Stimulated activated CD4-positive, alpha-beta T cell treated with anti-CD3 and anti-CD28 coated beads, Interleukin-4, amount 100 ng/mL, for 48 hours (primary cell): ENCODE results near the gene PKHD1.

ENCODE experiments used
- DNase-seq, 2 donors: peaks; one replicate each; pipeline ENCODE4 v3.0.0-alpha.2; 2020; ENCODE audit warnings: low read depth in 2 of 2

The PKHD1 gene

DNA sequence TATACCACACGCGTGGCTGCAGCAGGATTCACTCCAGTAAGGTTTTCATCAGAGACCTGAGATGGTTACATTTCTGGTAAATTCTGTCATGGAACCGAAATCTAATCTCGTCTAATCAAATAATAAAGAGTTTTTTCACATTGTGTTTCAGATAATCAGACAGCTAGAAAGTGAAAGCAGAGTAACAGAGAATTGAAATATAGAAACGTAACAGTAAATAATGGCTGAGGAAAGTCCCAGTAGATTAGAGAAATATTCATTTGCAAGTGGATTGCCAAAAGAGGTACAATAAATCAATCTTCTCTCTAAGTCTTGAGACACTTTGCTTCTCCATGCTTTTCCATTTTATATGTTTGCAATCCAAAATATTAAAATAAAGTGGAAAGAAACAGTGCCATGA is 42.4 kb downstream of the PKHD1 start:
- no peak for DNase-seq

DNA sequence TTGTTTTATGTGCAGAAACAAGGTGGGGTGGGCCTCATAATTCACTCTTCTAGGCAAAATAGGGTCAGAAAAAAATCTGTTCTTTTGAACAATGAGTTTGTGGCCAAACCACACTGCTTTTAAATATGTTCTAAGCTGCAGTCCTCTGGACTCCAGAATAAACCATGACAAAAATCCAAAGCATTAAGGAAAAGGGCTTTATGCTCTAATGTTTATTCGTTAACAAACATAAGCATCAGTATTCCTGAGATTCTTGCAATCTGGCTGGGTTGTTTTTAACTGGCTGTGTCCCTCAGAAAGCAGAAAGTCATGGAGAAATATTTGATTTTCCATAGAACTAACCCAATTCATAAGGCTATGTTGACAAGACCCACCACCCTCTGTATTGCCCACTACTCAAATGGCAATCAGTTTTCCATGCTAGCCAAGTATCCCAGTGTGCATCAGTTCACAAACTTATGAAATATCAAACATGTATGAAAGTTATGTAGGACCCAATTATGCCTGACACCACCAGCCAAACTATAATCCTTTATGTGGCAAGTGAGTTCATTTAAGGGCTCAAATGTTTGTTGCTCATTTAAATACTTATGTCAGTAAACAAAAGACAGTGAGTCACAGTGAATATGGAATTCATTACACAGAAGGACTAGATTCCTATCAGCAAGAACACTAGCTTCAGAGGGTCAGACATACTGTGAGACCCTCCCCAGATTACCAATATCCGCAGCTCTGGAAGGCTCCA is 45.1 kb downstream of the PKHD1 start:
- no peak for DNase-seq

- DNase-seq = no peak
Measured at GRCh38 chr6:52041134-52041533, 46.3 kb downstream of the PKHD1 start.

- no peak for DNase-seq
Measured at GRCh38 chr6:52027699-52028098, 59.7 kb downstream of the PKHD1 start.

- no peak for DNase-seq
Measured at GRCh38 chr6:52024451-52025068, 62.9 kb downstream of the PKHD1 start.

GRCh38 chr6:52022675-52023074 is 64.7 kb downstream of the PKHD1 start:
- DNase-seq = no peak

DNA sequence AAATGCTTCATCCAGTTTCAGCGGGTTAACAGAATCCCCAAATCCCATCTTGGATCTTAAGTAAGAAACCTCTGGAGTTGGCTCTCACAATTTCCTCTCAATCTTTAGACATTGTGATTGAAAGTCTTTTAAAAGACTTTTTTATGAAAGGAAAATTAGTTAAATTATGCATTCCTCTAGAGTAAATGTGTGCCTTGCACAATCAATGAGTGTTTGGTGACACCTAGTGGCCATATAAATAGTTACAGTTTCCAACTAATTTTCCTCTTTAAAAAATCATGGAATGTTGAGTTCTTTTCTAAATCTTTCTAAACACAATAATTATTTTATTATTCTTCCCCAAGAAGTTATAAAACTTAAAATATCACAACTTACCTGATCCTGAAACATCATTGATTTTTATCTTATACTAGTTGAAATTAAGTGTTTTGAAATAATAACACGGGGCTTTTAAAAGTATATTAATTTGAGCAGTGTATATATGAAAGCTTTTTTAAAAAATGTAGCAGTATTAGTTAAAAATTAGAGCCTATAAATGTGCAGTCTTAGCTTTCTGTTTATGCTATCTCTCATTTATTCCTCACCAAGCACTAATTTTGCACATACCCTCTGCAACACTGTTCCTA is 66.4 kb downstream of the PKHD1 start:
- DNase-seq = no peak

GRCh38 chr6:52019881-52020280 is 67.5 kb downstream of the PKHD1 start:
- no peak for DNase-seq

- no peak for DNase-seq
Measured at GRCh38 chr6:52019092-52019491, 68.3 kb downstream of the PKHD1 start.

GRCh38 chr6:52016915-52017748 is 70.3 kb downstream of the PKHD1 start:
- no peak for DNase-seq

DNA sequence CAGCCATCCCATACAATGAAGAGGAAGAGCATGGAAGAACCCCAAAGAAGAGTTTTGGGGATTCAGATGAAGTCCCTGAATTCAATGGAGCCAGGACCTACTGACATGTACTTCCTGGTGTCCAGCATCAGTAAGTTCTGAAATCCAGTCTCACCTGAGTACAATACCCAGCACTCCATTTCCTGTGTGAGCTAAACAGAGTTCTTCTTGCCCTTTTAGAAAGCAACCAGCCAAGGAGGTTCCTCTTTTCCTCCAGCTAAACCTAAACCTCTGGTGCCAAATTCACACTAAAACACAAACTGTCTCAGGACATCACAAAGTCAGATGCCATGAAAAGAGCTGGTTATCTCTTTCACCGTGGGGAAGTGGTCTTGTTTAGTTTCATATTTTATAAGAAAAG is 71.5 kb downstream of the PKHD1 start:
- DNase-seq = no peak

DNA sequence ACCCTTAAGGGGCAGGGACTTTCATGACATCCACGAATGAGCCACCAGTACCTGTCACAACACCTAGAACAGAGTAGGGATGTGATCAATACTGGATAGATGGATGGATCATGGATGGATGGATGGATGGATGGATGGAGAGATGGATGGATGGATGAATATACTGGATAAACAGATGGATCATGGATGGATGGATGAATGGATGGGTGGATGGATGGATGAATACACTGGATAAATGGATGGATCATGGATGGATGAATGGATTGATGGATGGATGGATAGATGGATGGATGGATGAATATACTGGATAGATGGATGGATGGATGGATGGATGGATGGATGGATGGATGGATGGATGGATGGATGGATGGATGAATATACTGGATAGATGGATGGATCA is 73.0 kb downstream of the PKHD1 start:
- DNase-seq = no peak

GRCh38 chr6:52013035-52013434 is 74.4 kb downstream of the PKHD1 start:
- no peak for DNase-seq

- DNase-seq = no peak
Measured at GRCh38 chr6:52012582-52012981, 74.8 kb downstream of the PKHD1 start.

GRCh38 chr6:52010806-52011205 is 76.6 kb downstream of the PKHD1 start:
- no peak for DNase-seq

DNA sequence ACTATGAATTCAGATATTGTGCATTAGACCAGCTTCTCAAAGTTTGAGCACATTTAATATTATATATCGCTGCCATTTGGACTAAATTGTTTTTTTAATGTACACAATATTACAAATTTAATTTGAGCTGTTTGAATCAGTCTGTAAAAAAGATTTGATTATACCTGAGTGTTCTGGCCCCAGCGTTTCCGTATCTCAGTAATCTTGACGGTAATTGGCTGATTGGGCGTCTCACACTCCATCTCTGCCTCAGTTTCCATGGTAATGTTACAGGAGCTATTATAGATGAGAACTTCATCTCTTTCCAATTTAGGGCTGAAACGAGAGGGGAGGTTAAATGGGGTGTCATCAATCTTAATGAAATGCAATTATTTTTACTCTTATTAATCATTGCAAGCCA is 77.3 kb downstream of the PKHD1 start:
- no peak for DNase-seq

DNA sequence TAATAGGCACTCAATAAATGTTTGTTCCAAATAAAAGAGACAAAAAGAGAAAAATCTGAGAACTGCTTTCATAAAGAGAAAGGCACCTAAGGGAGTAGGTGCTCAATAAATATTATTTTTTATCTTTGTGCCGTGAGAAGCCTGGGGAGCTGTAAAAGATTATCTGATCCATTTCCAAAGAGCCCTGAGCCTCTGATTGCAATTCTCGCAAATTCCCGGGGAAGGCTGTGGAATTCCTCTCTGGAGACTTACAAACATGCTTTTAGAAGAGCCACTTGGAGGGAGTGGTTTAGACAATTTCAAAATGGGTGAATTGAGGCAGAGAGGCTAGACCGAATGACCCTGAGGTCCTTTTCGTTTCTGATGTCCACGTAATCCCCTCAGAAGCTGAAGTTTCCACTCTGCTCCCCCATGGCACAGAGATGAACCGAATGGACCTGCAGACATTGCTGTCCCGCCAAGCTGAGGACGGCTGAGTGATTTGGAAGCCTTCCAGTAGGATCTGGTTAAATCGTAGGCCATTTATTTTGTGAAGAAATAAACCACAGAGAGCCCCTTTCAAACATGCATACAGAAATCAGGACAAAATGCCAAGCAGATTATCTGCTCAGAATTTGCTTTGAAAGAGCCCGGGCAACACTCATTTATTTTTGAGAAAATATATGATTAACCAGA is 77.8 kb downstream of the PKHD1 start:
- no peak for DNase-seq

DNA sequence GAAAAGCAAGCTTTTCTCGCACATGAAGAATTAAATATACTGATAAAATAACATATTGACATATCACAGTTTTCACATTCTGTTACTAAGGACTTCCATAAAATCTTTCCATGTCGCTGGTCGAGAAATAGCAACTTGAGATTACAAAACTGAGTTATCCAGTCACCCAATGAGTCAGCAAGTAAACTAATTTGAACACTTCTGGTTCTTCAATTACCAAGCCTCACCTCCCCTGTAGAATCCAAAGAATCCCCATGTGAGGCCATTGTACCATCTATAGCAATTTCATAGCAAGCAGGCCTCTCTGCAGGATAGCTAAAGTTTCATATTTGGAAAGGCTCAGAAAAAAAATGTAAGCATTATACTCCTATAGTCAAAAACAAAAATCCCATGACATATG is 87.3 kb downstream of the PKHD1 start:
- DNase-seq = no peak

DNA sequence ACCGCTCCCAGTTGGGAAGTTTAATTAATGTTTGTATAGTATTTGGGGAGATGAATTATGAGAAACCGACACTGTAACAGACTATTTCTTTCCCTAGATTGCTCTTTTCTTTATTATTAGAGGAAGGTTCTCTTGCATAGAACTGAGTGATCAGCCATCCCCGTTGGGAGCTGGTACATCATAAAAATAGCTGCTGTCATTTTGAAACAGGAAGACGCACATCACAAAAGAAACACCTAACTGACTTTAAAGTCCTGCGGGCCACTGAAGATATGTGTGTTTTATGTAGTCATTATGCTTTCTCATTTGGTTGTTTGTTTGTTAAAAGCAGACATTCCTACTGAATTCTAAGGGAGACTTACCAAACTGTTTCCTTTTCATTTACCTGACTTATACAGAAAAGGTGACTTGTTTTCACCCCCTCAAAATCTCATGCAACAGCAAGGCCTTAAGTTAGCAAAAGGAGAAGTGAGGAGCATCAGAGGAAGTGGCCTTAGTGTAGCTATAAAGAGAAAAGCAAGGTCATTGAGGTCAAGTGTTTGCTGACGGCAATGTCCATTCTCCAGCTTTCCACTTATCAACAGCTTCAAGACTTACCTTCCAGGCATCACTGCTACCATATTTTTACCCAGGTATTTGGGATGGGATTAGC is 91.0 kb downstream of the PKHD1 start:
- no peak for DNase-seq

GRCh38 chr6:51995214-51995755 is 92.1 kb downstream of the PKHD1 start:
- no peak for DNase-seq

- DNase-seq = no peak
Measured at GRCh38 chr6:51992876-51993275, 94.5 kb downstream of the PKHD1 start.
